HG03342 (cell line): ENCODE results near the gene EAPP.
"Not testable (repeated sequence)": the region's sequence is repeated elsewhere in the genome, so short reads cannot be mapped to it uniquely, and the experiment has no call there.

Experiments
- ATAC-seq: cut with Tn5 transposase; IDR thresholded peaks from one replicate; pipeline ENCODE4 v1.9.1; 2021; ENCODE audit warnings: mild to moderate bottlenecking, moderate library complexity; ENCODE audit not compliant: unreplicated experiment

The EAPP gene

GRCh38 chr14:34539407-34540180 lies at the start of gene EAPP:
TSS of gene EAPP (minus strand) at chr14:34539701. CDS start at chr14:34539628, 73 bp downstream.
- peak; percentile 98 for ATAC-seq

- no peak for ATAC-seq
These were observed 44.0 kb upstream of the EAPP start for GRCh38 chr14:34583525-34583924.

- ATAC-seq = no peak
These were observed 42.7 kb upstream of the EAPP start for GRCh38 chr14:34582117-34582680.

GRCh38 chr14:34580381-34580780 lies 40.9 kb upstream of the EAPP start:
- no peak for ATAC-seq

GRCh38 chr14:34571771-34572170 lies 32.3 kb upstream of the EAPP start:
- ATAC-seq = no peak

GRCh38 chr14:34569750-34570149 lies 30.2 kb upstream of the EAPP start:
- ATAC-seq = no peak

GRCh38 chr14:34568803-34569202 lies 29.3 kb upstream of the EAPP start:
- ATAC-seq = no peak

- ATAC-seq = no peak
These were observed 23.3 kb upstream of the EAPP start for GRCh38 chr14:34562776-34563150.

GRCh38 chr14:34562037-34562775 lies 22.7 kb upstream of the EAPP start:
- ATAC-seq = not testable (repeated sequence)

- ATAC-seq = peak; percentile 44
These were observed 17.0 kb upstream of the EAPP start for GRCh38 chr14:34556498-34556829.

GRCh38 chr14:34555583-34556497 lies 16.3 kb upstream of the EAPP start:
- peak; percentile 75 for ATAC-seq

- no peak for ATAC-seq
These were observed 15.2 kb upstream of the EAPP start for GRCh38 chr14:34554540-34555250.

GRCh38 chr14:34549276-34549966 lies 9.9 kb upstream of the EAPP start:
- ATAC-seq = not testable (repeated sequence)

GRCh38 chr14:34548472-34548981 lies 9.0 kb upstream of the EAPP start:
- no peak for ATAC-seq

- peak; percentile 34 for ATAC-seq
These were observed 7.6 kb upstream of the EAPP start for GRCh38 chr14:34547136-34547520.

GRCh38 chr14:34546272-34547135 lies 7.0 kb upstream of the EAPP start:
- peak; percentile 76 for ATAC-seq

GRCh38 chr14:34540181-34541059 lies 919 bp upstream of the EAPP start:
- not testable (repeated sequence) for ATAC-seq
